ENCODE results near the gene TRPM3.

Gene TRPM3

DNA sequence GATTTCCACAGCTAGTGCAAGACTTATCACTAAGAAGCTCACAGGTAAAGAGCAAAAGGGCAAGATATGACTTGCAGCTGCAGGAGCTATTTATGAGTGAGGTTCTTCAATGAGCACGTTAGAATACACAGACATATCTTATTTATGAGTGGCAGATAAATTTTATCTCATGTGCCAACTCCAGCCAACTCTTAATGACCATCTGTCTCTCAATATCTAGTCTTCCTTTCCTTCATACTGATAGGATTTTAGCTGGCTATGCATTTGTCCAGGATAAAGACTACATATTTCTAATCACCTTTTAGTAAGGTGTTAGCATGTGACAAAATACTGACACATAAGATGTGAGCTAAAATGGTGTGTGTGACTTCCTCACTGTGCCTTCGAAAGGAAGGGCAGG, 304.5 kb downstream of the TRPM3 start:
- no peak for FAIRE-seq

DNA sequence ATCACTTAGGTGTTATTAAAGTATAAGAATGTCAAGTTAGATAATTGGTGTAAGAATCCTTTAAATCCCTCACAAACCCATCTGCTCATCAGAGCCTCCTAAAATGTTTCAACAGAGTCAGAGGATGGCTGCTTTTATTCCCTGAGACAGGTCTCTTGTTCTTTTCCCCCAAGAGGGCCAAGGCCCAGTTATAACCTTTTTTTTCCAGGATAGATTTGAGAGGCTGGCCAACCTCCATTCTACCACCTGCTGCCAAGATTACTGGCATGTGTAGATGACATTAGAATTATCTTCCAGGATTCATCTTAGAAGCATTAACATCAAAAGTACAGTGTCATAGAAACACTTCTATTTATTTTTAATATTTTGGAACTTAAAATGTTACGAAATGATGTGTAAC, 305.1 kb downstream of the TRPM3 start:
- no peak for FAIRE-seq

DNA sequence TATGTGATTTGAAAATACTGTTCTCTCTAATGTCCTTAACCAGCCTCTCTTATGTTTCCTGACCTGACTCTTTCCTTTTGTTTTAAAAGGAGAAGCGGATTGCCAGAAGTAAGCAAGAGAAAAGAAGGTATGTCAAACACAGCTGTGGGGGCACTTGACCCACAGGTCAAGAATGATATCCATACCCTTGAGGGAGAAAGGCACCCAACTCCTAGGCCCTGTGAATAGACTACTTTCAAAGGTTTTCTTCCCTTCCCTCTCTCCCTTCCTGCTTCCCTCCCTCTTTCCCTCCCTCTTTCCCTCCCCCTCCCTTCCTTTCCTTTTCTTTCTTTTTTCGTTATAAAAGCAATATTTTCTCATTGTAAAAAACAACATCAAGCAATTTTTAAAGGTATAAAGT, 306.8 kb downstream of the TRPM3 start:
- no peak for FAIRE-seq

DNA sequence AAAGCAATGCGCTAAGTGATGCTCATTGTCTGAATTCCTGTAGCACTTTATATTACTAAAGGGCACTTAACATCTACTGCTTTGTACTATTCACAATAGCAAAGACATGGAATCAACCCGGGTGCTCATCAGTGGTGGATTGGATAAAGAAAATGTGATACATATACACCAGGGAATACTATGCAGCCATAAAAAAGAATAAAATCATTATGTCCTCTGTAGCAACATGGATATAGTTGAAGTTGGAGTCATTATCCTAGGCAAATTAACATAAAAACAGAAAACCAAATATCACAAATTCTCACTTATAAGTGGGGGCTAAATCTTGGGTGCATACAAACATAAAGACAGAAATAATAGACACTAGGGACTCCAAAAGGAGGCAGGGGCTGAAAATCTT, 308.3 kb downstream of the TRPM3 start:
- no peak for FAIRE-seq

DNA sequence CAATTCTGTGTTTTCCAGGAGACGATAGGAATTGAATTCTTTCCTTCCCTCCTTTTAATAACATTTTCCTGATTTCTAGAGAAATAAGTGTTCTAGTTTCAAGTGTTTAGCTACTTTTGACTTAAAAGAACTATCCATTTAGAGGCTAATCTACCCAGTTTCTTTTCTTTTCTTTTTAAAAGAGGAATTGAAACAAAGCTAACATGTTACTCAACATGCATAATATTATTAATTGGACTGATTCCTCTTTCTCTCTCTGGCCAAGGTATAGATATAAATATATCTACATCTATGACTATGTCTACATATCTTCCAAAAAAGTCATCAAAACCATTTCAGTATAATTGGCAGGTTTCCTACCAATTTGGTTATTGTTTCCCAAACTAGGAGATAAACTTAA, 309.8 kb downstream of the TRPM3 start:
- no peak for FAIRE-seq

DNA sequence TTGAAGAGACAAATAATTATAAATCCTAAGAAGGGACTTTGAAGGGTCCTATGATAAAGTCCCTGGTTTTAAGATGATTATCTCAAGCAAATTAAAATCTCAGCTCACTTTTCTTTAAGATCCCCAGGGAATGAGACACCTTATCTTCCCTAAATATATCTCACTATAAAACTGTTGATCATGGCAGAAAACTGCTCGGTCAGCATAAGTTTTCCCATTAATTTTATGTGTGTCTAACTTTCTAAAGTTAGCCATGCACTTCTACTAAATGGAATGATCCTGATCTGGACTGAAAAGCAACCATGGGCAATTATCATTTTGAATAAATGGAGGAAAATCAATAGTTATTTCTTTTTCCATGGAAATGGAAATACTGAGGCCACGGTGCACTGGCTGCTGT, 314.5 kb downstream of the TRPM3 start:
- FAIRE-seq = no peak

DNA sequence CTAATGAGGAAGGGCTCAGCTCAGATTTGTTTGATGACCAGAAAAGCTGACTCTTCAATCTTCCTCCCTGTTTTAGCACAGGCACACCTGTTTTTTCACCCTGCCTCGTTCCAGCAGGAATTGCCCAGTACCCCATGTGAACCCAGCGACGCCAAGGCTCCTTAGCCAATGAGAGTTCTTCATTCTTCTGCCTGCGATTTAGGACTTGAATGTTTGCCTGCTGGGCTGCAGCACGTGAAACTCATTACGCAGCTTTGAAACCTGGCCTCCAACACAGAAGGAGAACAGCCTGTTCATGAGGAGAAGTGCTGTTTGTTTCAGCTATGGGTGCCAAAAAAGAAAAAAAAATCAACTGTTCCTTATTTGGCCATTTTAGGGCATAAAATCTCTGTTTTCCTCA, 315.5 kb downstream of the TRPM3 start:
- FAIRE-seq = no peak

DNA sequence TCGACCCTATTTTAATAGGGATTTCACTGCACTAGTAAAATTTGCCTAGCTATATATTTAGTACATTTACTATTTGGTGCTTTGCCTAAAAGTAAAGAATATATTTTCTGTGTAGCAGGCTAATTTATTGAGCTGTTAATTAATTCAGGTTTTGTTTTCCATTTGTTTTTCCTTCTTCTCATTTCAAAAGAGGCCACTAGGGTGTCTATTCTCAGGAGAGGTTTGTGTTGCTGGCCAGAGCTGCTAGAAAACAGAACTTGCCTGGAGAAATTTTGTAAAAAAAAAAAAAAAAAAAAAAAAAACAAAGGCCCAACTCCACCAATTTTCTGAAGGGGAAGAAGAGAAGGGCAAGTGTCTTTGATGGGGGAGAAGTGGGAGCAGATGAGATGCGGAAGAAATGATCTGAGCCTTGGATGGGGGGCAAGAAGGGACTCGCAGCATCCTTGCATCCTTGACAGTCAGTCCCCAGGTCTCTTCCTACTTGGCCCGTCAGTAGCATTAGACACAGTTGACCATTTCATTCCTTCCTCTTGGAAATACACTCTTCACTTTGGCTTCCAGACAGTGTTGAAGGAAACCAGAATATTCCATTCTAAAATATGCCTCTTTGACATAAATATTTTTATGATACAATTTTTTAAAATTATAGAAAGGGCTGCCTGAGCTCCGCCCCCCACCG, 318.5 kb downstream of the TRPM3 start:
- FAIRE-seq = no peak

DNA sequence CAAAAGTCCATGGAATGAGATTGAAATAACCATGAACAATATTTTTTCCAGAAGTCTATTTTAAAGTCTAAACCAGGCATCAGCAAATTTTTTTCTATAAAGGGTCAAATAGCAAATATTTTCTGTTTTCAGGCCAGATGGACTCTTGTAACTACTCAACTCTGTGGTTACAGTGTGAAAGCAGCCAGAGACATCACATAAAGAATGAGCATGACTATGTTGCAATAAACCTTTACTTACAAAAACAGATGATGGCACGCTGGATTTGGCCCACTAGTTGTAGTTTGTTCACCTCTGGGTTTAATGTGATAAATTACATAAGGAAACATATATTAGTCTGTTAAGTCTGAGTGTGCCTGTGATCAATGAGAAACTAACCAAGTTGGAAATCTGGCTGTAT, 319.2 kb downstream of the TRPM3 start:
- FAIRE-seq = no peak

DNA sequence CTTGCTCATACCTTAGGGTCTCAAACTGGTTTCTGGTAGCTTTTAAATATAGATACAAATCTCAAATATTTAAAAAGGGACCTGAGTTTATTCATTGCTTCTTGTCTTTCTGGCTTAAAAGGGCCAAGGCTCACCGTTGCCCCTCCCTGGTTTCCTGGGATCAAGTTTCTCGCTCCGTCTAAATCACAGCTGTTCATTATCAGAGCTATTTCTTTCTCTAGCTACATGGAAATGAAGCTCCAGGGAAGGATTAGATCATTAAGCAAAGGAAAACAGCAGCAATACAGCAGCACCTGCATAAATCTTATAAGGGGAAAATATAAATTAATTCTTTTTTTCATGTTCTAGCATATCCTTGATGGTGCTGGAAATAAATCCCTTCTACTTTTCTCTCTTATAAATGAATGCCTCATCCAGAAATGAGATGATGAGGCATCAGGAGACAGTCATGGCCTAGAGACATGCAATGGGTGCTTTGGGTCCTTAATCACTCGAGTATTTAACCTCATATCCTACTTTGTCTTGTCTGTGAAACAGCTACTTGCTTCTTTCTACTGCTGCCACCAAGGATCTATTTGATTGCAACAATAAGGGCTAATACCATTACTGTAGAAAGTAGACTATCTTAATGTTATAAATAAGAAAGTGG, 320.1 kb downstream of the TRPM3 start:
- no peak for FAIRE-seq

DNA sequence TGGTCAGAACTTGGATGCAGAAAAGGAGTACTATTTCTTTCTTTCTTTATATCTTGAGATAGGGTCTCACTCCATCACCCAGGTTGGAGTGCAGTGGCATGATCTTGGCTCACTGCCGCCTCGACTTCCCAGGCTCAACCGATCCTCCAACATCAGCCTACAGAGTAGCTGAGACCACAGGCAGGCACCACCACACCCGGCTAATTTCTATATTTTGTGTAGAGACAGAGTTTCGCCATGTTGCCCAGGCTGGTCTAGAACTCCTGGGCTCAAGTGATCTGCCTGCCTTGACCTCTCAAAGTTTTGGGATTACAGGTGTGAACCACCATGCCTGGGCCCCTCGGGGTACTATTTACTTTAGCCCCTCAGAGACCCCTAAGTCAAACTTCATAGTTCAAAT, 323.4 kb downstream of the TRPM3 start:
- FAIRE-seq = no peak

DNA sequence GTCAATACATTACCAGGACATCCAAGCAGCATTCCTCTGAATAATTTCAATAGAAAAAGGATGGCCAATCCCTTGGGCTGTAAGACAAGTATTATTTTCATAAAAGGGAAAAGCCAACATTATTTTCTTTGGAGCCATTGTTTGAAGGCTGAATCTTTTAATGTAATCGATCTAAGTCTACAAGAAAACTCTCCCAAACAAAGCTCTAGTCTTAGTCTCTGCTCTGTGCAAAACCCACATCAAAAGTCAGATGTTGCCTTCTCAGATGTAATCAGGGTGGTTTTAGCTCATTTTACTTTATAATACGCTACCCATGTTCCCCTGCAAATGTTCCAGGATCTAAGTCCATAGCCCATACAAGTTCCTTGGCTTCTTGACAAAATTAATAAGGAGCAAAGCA, 325.6 kb downstream of the TRPM3 start:
- no peak for FAIRE-seq

DNA sequence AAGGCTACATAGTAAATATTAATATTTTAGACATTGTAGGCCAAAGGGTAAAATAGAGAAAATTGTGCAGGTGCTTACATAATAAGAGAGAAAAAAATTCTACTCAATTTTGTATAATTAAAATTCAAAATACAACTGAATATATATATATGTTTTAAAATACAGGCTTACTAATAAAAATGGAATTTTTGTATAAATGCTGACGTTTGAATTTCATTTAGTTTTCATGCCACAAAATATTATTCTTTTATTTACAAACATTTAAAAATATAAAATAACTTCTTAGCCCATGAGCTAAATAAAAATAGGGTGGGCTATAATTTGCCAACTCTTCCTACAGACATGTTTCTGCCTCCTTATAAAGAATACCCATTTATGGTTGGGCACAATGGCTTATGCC, 328.6 kb downstream of the TRPM3 start:
- no peak for FAIRE-seq

DNA sequence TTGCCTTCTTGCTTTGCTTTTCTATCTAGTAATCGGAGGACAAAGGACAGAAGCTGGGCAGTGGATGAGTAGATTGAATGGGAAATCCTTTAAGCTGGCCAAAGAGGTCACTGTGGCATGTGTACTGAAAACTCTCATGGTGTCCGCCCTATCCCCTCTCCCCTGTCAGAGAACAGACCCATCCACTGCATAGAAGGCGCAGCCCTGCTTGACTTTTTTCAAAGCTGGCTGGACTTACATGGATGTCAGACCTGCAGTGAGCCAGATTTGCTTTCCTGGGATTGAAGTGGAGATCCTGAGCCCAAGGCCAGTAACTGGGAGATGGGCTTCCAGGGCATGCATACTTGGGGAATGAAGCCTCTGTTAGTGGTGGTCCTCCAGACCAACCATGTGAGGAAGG, 329.5 kb downstream of the TRPM3 start:
- FAIRE-seq = no peak

DNA sequence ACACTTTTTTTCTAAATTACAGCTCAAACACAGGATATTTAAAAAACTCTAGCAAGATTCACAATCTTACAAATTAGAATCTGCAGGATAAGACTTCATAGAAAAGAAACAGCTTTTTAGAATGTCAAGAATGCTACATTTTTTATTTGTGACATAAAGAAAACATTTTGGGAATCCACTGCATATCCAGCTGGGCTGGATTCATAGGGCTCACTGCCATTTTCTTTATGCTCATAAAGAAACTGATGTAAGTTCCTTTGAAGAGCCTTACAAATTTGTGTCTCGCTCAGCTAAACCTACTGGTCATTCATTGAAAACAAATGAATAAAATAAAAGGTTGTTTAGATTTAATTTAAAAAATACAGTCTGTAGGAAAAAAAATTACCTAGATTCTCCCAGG, 332.3 kb downstream of the TRPM3 start:
- no peak for FAIRE-seq

DNA sequence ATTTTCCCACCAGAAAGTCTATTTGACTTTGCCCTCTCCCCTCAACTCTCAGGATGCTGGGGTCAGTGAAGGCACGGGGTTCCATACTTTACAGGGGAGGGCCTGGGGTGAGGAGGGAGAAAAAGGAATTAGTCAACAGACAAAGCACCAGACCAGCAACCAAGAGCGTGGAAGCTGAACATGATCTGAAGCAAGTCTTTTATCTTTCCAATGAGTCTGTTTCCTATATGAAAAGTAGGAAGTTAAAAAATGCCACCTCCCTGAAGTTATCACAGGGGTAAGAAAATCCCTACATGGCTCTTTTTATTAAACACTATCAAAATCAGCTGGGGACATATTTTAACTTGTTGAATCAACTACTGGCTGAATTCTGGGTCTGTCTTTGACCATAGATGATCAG, 337.0 kb downstream of the TRPM3 start:
- FAIRE-seq = no peak

DNA sequence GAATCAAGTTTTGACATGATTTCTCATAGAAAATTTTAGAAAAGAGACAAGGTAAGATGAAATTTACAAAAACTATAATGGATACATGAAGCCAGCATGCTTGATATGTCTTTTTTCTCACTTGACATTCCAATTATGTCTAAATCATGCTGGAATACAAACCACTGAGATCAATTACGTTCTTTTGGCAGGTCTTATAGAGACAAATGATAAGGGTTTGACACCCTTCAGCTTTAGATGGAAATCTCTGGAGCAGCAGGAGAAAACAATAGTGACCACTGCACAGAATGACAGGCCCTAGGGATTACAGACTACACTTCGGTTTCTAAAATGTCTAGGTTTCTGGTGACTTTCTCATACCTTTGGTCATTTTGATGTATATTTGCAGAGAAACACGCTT, 342.9 kb downstream of the TRPM3 start:
- no peak for FAIRE-seq

DNA sequence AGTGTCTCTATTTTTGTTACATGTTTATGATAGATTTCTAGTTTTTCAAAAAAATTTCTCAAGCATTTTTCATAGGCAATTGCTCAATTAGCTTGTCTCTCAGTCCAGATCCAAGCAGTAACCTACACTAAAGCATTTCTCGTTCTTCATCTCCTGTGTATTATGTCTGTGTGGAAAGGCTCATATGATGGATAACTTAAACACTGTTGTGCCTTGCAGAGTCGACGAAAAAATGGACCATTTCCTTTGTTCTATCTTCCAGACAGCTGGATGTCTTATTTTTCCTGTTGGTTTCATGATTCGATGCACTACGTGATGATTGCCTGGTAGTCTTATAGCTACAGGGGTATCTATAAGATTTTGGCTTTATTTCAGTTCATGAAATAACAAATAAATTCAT, 347.8 kb downstream of the TRPM3 start:
- FAIRE-seq = no peak

DNA sequence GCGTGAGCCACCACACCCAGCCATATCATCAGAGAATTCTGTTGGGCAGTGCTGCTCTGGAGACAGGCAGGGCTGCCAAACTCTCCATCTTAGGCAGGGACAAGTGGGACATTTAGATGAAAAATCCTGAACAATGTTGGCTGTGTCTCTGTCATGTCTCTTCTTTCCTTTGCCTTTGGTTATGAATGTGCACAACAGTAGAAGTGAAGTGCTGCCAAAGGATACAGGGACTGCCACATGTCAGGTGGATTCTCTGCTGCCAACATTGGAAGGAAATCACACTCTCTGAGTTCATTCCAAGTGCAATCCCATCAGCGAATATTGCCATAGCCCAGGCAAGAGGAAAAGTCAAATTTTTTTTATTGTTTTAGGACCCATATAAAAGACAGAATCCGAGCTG, 348.8 kb downstream of the TRPM3 start:
- FAIRE-seq = no peak

DNA sequence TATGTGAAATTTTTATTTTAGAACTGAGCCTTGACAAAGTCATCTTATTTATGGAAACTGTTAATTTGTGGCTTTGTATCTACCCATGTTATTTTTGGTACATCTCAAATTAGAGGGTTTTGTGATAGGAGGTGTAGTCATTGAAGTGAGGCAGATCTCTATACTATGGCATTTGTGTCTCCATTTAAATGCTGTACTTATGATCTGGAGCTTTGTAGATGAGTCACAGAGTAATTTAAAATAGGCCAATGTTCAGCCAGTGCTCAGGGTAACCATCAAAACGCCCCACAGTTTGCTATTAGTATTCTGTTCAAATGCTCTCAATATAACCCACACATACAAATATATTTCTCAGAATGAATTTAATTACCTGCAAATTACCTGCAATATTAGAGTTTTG, 355.5 kb downstream of the TRPM3 start:
- FAIRE-seq = no peak

DNA sequence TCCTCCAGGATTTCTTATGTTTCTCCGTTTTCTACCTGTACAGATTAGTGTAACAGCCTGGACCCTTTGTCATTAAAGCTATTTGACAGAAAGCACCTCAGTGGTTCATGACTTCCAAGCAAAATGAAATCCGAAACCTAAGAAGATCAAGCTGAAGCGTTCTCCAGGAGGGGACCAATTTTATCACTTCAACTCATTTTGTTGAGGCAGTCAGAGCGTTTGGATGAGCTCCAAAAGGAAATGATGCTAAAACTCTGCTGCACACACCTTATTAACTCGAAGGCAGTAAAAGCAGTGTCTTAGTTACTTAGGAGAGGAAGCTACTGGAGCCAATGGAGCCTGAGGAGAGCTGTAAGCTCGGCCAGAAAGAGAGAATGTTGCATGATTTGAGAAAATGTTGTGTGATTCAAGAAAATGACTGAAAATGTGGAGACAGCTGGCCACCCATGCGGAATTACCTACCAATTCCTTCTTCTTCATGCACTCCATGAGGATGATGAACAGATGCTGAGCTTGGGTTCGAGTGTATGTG, 360.2 kb downstream of the TRPM3 start:
- FAIRE-seq = no peak

DNA sequence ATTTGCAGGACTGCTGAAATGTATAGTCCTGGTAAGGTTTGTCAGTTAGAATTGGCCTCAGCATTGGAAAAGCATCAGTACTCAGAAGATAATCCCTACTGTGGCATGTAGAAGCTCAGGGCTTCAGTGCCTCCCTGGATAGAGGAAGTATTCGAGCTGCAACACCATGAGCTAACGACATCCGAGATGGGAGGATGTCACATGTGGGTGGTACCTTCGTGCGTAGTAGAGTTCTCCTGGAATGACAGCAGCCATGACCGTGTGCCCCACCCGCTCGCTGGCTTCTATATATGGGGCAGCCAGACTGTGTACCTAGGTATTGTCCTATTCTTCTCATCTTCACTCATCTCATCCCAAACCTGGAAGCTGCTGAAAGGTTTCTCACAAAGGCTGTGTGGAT, 361.2 kb downstream of the TRPM3 start:
- FAIRE-seq = no peak

DNA sequence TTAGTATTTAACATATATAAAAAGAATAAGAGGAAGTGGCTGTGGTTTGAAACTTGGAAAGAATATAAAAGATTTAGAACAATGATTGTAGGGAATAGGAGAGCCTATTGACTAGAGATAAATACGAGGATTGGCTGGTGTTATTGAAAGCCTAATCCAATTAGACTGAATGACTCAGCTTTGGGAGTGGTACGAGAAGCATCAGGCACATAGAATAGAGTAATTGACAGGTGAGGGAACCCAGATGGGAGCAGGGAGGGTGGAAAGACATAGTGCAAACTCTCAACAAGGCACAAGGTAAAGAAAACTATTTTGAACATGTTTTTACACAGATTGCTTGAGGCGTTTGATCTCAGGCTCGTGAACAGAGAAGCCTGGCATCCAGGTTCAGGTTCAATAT, 368.1 kb downstream of the TRPM3 start:
- FAIRE-seq = no peak

DNA sequence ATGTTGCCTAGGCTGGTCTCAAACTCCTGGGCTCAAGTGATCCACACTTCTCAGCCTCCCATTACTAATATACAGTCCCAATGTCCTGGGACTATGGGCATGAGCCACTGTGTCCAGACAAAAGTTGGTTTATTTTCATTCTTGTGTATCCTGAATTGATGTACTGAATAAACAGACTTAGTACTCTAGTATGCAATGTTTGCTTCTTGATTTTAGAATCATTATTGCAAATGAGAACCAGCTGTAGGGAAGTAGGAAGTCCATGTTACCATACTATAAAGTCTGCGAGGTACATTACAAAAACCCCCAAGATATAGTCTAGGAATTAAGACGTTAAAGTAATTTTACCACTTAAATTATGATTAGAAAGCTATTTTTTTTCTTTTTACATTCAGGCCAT, 372.4 kb downstream of the TRPM3 start:
- no peak for FAIRE-seq

DNA sequence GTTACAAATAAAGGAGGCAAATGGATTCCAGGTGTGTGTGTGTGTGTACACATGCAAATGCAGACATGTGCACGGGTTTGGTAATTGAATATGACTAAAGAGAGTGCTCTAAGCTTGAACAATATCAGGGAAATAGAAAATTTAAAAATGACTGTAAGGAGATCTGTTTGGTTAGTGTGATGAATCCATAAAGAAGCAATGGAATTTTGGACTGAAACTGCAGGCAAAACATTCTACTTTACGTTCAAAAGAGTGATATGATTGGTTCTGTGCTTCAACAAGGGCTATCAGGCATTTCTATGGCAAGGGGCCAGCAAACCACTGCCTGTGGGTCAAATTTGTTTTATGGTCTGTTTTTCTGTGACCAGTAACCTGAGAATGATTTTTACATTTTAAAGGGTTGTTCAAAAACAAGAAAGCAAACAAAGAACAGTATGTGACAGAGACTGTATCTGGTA, 374.1 kb downstream of the TRPM3 start:
- no peak for FAIRE-seq

Data from endometrium (tissue), 2 donors.